Activated CD4-positive, CD25-positive, alpha-beta regulatory T cell treated with anti-CD3 and anti-CD28 coated beads, Interleukin-2, amount 50 U/mL, for 72 hours (primary cell): ENCODE results near the gene METTL25.

Experiments
- DNase-seq: peaks from one replicate; pipeline ENCODE4 v3.0.0; 2021

METTL25 gene

GRCh38 chr12:82408844-82409243 is 50.5 kb downstream of the METTL25 start:
- no peak for DNase-seq

GRCh38 chr12:82411546-82412230 is 53.4 kb downstream of the METTL25 start:
- DNase-seq: no peak

GRCh38 chr12:82412246-82412645 is 53.9 kb downstream of the METTL25 start:
- no peak for DNase-seq

GRCh38 chr12:82414044-82414443 is 55.7 kb downstream of the METTL25 start:
- no peak for DNase-seq

GRCh38 chr12:82414926-82415325 is 56.6 kb downstream of the METTL25 start:
- DNase-seq: no peak

- no peak for DNase-seq
Observed at GRCh38 chr12:82415402-82415801, 57.1 kb downstream of the METTL25 start.

GRCh38 chr12:82425241-82425640 is 66.9 kb downstream of the METTL25 start:
- DNase-seq: no peak

- no peak for DNase-seq
Observed at GRCh38 chr12:82426081-82426480, 67.8 kb downstream of the METTL25 start.

GRCh38 chr12:82426586-82426985 is 68.3 kb downstream of the METTL25 start:
- DNase-seq: no peak

GRCh38 chr12:82430541-82431145 is 72.3 kb downstream of the METTL25 start:
- DNase-seq: no peak

- DNase-seq: no peak
Observed at GRCh38 chr12:82434392-82434911, 76.1 kb downstream of the METTL25 start.

- DNase-seq: no peak
Observed at GRCh38 chr12:82436354-82436753, 78.0 kb downstream of the METTL25 start.

GRCh38 chr12:82437744-82438143 is 79.4 kb downstream of the METTL25 start:
- no peak for DNase-seq

- no peak for DNase-seq
Observed at GRCh38 chr12:82438356-82438755, 80.0 kb downstream of the METTL25 start.

- DNase-seq: no peak
Observed at GRCh38 chr12:82440885-82441284, 82.6 kb downstream of the METTL25 start.

GRCh38 chr12:82448911-82449578 is 90.7 kb downstream of the METTL25 start:
- no peak for DNase-seq

- DNase-seq: no peak
Observed at GRCh38 chr12:82456633-82457032, 98.3 kb downstream of the METTL25 start.

- DNase-seq: no peak
Observed at GRCh38 chr12:82458101-82458500, 99.8 kb downstream of the METTL25 start.

- no peak for DNase-seq
Observed at GRCh38 chr12:82461393-82461792, 103.1 kb downstream of the METTL25 start.

GRCh38 chr12:82461836-82462235 is 103.5 kb downstream of the METTL25 start:
- DNase-seq: no peak

- no peak for DNase-seq
Observed at GRCh38 chr12:82468563-82468962, 110.2 kb downstream of the METTL25 start.

- DNase-seq: no peak
Observed at GRCh38 chr12:82470906-82471512, 112.7 kb downstream of the METTL25 start.

- no peak for DNase-seq
Observed at GRCh38 chr12:82473111-82473754, 114.9 kb downstream of the METTL25 start.
